Cardiac fibroblast (primary cell): ENCODE results near the gene ME3.

ENCODE experiments used
- DNase-seq, 2 donors: peaks; one replicate each; pipeline versions ENCODE4 v3.0.0 to v3.0.0-alpha.2; 2010; ENCODE audit warnings: low read depth in 2 of 2
- H3K4me3 ChIP-seq, 2 donors: replicated peaks in 1 of 2; 1 replicate in 1 of 2; 2 replicates in 1 of 2; pipeline ENCODE4 v1.5.1; 2011; ENCODE audit warnings: low read depth in 2 of 2, low read length in 2 of 2, mild to moderate bottlenecking in 2 of 2, moderate library complexity in 1 of 2
- CTCF ChIP-seq: IDR thresholded peaks from one replicate; pipeline ENCODE4 v1.5.1; 2011; ENCODE audit warnings: low read depth, mild to moderate bottlenecking, low read length, inconsistent platforms

ME3 gene

GRCh38 chr11:86506235-86506634 lies 166.2 kb downstream of the ME3 start:
- H3K4me3 ChIP-seq = no peak overlapping the region
- no peak for TF ChIP-seq CTCF
- DNase-seq = no peak

GRCh38 chr11:86503131-86503530 lies 169.3 kb downstream of the ME3 start:
- H3K4me3 ChIP-seq = no peak overlapping the region
- TF ChIP-seq CTCF = no peak
- no peak for DNase-seq

DNA sequence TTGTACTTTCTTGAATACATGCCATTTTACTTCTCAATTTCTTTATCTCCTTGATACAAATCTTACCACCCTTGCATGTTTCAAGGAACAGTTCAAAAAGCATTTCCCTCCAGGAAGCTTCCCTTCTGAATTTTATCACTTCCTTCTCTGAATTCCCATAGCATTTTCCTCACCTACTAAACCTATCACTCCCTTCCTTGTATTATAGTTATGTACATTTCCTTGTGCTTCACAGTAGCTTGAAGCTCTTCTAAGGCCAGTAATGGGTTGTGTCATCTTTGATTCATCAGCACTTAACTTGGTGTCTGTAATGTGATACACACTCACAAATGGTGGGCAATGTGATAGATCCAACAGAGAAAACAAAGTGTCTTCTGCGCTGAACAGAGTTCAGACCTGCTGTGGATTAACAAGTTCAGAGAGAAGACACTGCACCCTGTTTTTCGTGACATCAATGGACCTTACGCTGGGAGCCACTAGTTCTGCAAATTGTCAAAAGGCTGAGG lies 170.2 kb downstream of the ME3 start:
- no peak overlapping the region for H3K4me3 ChIP-seq
- DNase-seq = no peak
- TF ChIP-seq CTCF = no peak

DNA sequence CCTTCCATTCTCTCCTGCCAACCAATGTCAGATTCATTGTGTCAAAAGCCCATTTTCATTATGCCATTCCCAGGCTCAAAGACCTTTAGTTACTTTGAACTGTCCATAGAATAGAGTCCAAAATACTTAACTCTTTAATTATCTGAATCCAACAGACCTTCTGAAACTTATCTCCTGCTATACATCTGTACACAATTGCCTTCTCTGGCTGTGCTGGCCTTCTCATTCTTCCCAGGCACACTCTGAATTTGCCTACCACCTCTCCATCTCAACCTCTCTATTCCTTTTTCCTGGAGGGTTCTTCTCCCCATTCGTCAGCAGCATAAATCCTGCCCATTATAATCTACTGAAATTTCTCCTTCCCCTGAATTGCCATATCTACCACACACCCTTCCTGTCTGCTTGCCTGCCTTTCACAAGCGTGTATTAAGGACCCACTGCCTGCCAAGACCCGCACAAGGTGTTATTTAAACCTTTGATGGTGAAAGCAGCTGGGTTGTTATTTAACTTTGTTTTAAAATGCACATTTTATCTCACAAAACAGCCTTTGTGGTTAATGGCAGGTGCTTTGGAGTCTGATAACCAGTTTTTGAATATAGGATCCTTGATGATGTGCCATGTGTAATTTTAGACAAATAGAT lies 171.8 kb downstream of the ME3 start:
- H3K4me3 ChIP-seq = no peak overlapping the region
- no peak for TF ChIP-seq CTCF
- DNase-seq = no peak

- H3K4me3 ChIP-seq = no peak overlapping the region
These were observed 172.7 kb downstream of the ME3 start for GRCh38 chr11:86499723-86500129.

DNA sequence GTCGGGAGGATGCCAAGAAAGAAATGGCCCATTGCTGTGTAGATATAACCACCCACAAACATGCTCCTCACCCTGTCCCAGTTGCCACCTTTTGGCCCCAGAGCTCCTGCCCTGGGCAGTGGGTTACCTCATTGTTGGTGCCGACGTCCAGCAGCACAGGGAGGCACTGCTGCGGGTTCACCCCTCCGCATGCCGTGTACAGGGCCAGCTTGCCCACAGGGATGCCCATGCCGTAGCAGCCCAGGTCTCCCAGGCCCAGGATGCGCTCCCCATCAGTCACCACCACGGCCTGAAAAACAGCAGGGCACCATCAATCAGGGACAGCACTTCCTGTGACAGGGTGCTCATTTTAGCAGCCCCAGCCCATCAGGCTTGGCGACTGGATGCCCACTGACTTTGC lies 174.6 kb downstream of the ME3 start:
- no peak for DNase-seq
- no peak overlapping the region for H3K4me3 ChIP-seq
- TF ChIP-seq CTCF = no peak

More at GRCh38 chr11:86499723-86500129, 172.7 kb downstream of the ME3 start:
- no peak for TF ChIP-seq CTCF
- no peak for DNase-seq

GRCh38 chr11:86497310-86497709 lies 175.1 kb downstream of the ME3 start:
- peak; percentile 46 to 63 for DNase-seq
- no peak overlapping the region for H3K4me3 ChIP-seq
- no peak for TF ChIP-seq CTCF
